Astrocyte (in vitro differentiated cells and primary cell): ENCODE data around the gene GPD2. TPM values are rescaled to one million over a fixed set of nuclear protein-coding genes. Genes with fewer than 3 reads are reported as not detected.

ENCODE experiments used
- DNase-seq: peaks from one replicate; pipeline ENCODE4 v3.0.0-alpha.2; 2010; ENCODE audit warnings: low read depth
- FAIRE-seq: peaks from 2 replicates; lab custom pipeline; 2011; peaks lifted over from hg19 to GRCh38; lab: Jason Lieb, UNC
- H2AFZ ChIP-seq: 2 replicates; pipeline ENCODE4 v1.6.0; 2012; ENCODE audit warnings: low read depth, low read length, inconsistent platforms
- H3K27ac ChIP-seq: 2 replicates; pipeline ENCODE4 v1.5.1; 2011; ENCODE audit warnings: low read depth, low read length, inconsistent platforms
- H3K27me3 ChIP-seq: 2 replicates; pipeline ENCODE4 v1.6.0; 2011; ENCODE audit warnings: low read length, inconsistent platforms; ENCODE audit not compliant: insufficient read depth
- H3K36me3 ChIP-seq: 2 replicates; pipeline ENCODE4 v1.5.1; 2011; ENCODE audit warnings: low read length, inconsistent platforms; ENCODE audit not compliant: insufficient read depth
- H3K4me1 ChIP-seq: 2 replicates; pipeline ENCODE4 v1.5.1; 2011; ENCODE audit warnings: low read length, inconsistent platforms; ENCODE audit not compliant: insufficient read depth
- H3K4me2 ChIP-seq: 2 replicates; pipeline ENCODE4 v1.6.0; 2012; ENCODE audit warnings: low read length, inconsistent platforms
- H3K4me3 ChIP-seq: 2 replicates; pipeline ENCODE4 v1.5.1; 2011; ENCODE audit warnings: low read depth, mild to moderate bottlenecking, low read length, inconsistent platforms; ENCODE audit not compliant: insufficient read depth
- H3K79me2 ChIP-seq: 2 replicates; pipeline ENCODE4 v1.6.0; 2012; ENCODE audit warnings: mild to moderate bottlenecking, low read length, inconsistent platforms; ENCODE audit not compliant: insufficient read depth
- H3K9ac ChIP-seq: 2 replicates; pipeline ENCODE4 v1.6.0; 2012; ENCODE audit warnings: mild to moderate bottlenecking, low read length, inconsistent platforms
- H3K9me3 ChIP-seq: 2 replicates; pipeline ENCODE4 v1.5.1; 2012; ENCODE audit warnings: low read depth, mild to moderate bottlenecking, low read length, inconsistent platforms; ENCODE audit not compliant: insufficient read depth
- H4K20me1 ChIP-seq: 2 replicates; pipeline ENCODE4 v1.6.0; 2012; ENCODE audit warnings: low read length, inconsistent platforms; ENCODE audit not compliant: insufficient read depth
- H3K27ac Mint-ChIP-seq: one replicate; pipeline ENCODE4 v1.8.0; 2021; ENCODE audit warnings: mild to moderate bottlenecking, mixed read lengths; ENCODE audit not compliant: unreplicated experiment
- H3K27me3 Mint-ChIP-seq: one replicate; pipeline ENCODE4 v1.8.0; 2021; ENCODE audit warnings: low read depth, mixed read lengths; ENCODE audit not compliant: unreplicated experiment
- H3K36me3 Mint-ChIP-seq: one replicate; pipeline ENCODE4 v1.8.0; 2021; ENCODE audit warnings: low read depth, mixed read lengths; ENCODE audit not compliant: unreplicated experiment
- H3K4me1 Mint-ChIP-seq: one replicate; pipeline ENCODE4 v1.8.0; 2021; ENCODE audit warnings: low read depth, mixed read lengths; ENCODE audit not compliant: unreplicated experiment
- H3K4me3 Mint-ChIP-seq: one replicate; pipeline ENCODE4 v1.8.0; 2021; ENCODE audit warnings: mild to moderate bottlenecking, moderate library complexity, mixed read lengths; ENCODE audit not compliant: unreplicated experiment
- H3K9me3 Mint-ChIP-seq: one replicate; pipeline ENCODE4 v1.8.0; 2021; ENCODE audit warnings: mild to moderate bottlenecking, mixed read lengths; ENCODE audit not compliant: unreplicated experiment
- EZH2 ChIP-seq: IDR thresholded peaks from 2 replicates; pipeline ENCODE4 v1.6.1; 2012; ENCODE audit warnings: mild to moderate bottlenecking, low read length, inconsistent platforms; ENCODE audit not compliant: insufficient read depth
- total RNA-seq: library from RNA; stranded (reverse); gene quantifications from 2 replicates; pipeline ENCODE4 v1.2.1, GENCODE V29; 2021
- TF ChIP-seq, protein P1 (sequence below): IDR thresholded peaks from 2 replicates; pipeline ENCODE4 v1.5.1; 2011; ENCODE audit warnings: low read depth, mild to moderate bottlenecking, inconsistent platforms, low read length, moderate library complexity; ENCODE audit not compliant: insufficient read depth

The GPD2 gene
- total RNA-seq, 1 donor from 2014 or later, result 29.0 TPM

DNA sequence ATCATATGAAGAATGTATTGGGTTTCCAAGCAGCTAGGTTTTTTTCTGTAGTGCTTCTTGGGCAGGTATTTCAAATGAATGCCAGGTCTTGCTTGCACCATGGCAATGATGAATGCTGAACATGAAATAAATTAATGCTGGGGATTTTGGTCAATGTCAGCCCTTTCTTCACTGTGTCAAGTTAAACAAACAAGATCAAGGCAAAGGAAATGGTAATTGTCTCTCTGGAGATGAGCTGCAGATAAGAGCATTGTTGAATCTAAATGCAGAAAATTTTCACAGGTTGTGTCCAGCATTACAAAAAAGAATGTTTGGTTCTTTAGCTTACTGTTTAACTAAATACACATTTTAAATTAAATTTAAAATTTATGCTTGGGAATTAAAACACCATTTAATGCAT, 144.3 kb downstream of the GPD2 start:
- no peak overlapping the region for H3K4me3 ChIP-seq
- Mint-ChIP-seq H3K27me3 (no peaks in the 10 kb centered on the region), H3K4me3 (no peak overlapping the region), H3K36me3 (no peaks in the 10 kb centered on the region), H3K4me1 (no peaks in the 10 kb centered on the region), H3K27ac (no peak overlapping the region), H3K9me3 (no peaks in the 10 kb centered on the region)
- H3K4me1 ChIP-seq, result no peaks in the 10 kb centered on the region
- no peaks in the 10 kb centered on the region for H3K79me2 ChIP-seq
- no peaks in the 10 kb centered on the region for H4K20me1 ChIP-seq
- H3K27ac ChIP-seq, result no peak overlapping the region
- TF ChIP-seq, protein P1, sequence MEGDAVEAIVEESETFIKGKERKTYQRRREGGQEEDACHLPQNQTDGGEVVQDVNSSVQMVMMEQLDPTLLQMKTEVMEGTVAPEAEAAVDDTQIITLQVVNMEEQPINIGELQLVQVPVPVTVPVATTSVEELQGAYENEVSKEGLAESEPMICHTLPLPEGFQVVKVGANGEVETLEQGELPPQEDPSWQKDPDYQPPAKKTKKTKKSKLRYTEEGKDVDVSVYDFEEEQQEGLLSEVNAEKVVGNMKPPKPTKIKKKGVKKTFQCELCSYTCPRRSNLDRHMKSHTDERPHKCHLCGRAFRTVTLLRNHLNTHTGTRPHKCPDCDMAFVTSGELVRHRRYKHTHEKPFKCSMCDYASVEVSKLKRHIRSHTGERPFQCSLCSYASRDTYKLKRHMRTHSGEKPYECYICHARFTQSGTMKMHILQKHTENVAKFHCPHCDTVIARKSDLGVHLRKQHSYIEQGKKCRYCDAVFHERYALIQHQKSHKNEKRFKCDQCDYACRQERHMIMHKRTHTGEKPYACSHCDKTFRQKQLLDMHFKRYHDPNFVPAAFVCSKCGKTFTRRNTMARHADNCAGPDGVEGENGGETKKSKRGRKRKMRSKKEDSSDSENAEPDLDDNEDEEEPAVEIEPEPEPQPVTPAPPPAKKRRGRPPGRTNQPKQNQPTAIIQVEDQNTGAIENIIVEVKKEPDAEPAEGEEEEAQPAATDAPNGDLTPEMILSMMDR, result no peak
- no peak for TF ChIP-seq EZH2
- H3K9ac ChIP-seq, result no peak overlapping the region
- H3K36me3 ChIP-seq, result no peaks in the 10 kb centered on the region
- no peak for DNase-seq
- no peak overlapping the region for H3K4me2 ChIP-seq
- no peaks in the 10 kb centered on the region for H3K9me3 ChIP-seq
- no peaks in the 10 kb centered on the region for H3K27me3 ChIP-seq
- no peak for FAIRE-seq
- no peak overlapping the region for H2AFZ ChIP-seq

DNA sequence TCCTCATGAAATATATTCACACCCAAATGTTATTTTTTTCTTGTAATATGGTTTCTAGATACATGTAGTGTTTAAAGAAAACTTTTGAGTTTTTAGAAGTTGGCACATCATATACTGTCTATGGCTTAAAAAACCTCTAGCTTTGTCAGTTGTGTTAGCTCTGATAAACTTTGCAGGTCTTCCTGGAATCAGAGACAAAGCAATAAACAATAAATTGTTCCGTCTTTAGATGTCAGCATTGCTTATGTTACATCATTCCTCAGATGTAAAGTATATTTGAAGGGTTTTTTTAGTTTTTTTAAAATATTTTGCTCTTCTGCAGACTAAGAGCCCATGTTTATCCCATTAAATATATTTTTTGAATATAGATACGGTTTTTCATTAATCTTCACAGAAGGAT, 145.1 kb downstream of the GPD2 start:
- Histone ChIP-seq H3K79me2 (no peaks in the 10 kb centered on the region), H3K4me2 (no peak overlapping the region), H3K9me3 (no peaks in the 10 kb centered on the region), H3K9ac (no peak overlapping the region), H3K27me3 (no peaks in the 10 kb centered on the region), H4K20me1 (no peaks in the 10 kb centered on the region), H3K4me1 (no peaks in the 10 kb centered on the region), H3K27ac (no peak overlapping the region), H2AFZ (no peak overlapping the region), H3K4me3 (no peak overlapping the region), H3K36me3 (no peaks in the 10 kb centered on the region)
- no peak for FAIRE-seq
- no peaks in the 10 kb centered on the region for H3K36me3 Mint-ChIP-seq
- DNase-seq, result no peak
- H3K9me3 Mint-ChIP-seq, result no peaks in the 10 kb centered on the region
- H3K27ac Mint-ChIP-seq, result no peak overlapping the region
- H3K4me1 Mint-ChIP-seq, result no peaks in the 10 kb centered on the region
- no peaks in the 10 kb centered on the region for H3K27me3 Mint-ChIP-seq
- TF ChIP-seq, protein P1, result no peak
- TF ChIP-seq EZH2, result no peak
- H3K4me3 Mint-ChIP-seq, result no peak overlapping the region

DNA sequence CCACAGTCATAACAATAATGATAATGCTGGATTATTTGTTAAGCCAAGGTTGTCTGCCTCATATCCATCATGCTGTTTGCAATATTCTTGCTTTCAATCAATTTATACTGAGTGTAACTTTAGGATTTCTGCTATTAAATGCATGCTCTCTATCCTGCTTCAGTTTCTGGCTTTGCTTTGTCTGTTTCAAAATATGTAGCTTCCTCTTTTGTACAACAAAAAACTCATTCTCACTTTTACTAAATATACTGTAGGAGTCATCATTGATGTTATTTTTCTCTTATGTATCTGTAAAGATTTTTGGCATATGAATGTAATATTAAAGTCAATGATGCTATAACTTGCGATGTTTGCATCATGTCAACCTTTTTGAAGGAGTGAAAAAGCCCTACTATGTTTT, 149.3 kb downstream of the GPD2 start:
- H4K20me1 ChIP-seq, result no peaks in the 10 kb centered on the region
- H3K27ac ChIP-seq, result no peak overlapping the region
- H3K9me3 ChIP-seq, result no peaks in the 10 kb centered on the region
- H3K4me3 Mint-ChIP-seq, result no peak overlapping the region
- no peak overlapping the region for H3K4me3 ChIP-seq
- H3K4me1 ChIP-seq, result no peaks in the 10 kb centered on the region
- no peak overlapping the region for H3K27ac Mint-ChIP-seq
- H3K27me3 ChIP-seq, result no peaks in the 10 kb centered on the region
- H3K36me3 Mint-ChIP-seq, result no peaks in the 10 kb centered on the region
- H3K9ac ChIP-seq, result no peak overlapping the region
- no peaks in the 10 kb centered on the region for H3K27me3 Mint-ChIP-seq
- TF ChIP-seq, protein P1, result no peak
- TF ChIP-seq EZH2, result no peak
- H2AFZ ChIP-seq, result no peak overlapping the region
- no peaks in the 10 kb centered on the region for H3K79me2 ChIP-seq
- DNase-seq (no peak), FAIRE-seq (no peak)
- H3K4me2 ChIP-seq, result no peak overlapping the region
- no peaks in the 10 kb centered on the region for H3K4me1 Mint-ChIP-seq
- no peaks in the 10 kb centered on the region for H3K9me3 Mint-ChIP-seq
- H3K36me3 ChIP-seq, result no peaks in the 10 kb centered on the region
